ENCODE measurements around the gene KLK13.
A peak's percentile ranks its signal among the peaks of the same experiment; 100 is the strongest.

Gene KLK13

DNA sequence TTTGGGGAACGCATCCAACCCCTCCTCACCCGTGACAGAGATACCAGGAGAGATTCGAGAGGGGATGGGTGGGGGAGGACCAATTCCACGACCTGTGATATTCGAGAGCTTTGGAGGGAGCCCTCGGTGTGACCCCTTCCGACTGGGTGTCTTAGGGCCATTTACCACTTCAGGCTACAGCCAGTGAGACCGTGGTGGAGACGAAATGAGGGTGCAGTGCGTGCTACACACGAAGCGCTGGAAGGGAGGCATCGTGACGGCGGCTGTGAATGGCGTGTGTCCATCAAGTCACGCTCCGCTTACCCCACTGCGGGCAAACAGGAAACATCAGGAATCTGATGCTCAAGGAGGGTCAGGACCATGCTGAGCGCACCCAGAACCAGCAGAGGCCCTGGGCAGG, 32.9 kb upstream of the KLK13 start:
- no peak overlapping the region for H3K4me3 ChIP-seq (ENCODE audit: low read depth, low read length)
- TF ChIP-seq, protein P1, sequence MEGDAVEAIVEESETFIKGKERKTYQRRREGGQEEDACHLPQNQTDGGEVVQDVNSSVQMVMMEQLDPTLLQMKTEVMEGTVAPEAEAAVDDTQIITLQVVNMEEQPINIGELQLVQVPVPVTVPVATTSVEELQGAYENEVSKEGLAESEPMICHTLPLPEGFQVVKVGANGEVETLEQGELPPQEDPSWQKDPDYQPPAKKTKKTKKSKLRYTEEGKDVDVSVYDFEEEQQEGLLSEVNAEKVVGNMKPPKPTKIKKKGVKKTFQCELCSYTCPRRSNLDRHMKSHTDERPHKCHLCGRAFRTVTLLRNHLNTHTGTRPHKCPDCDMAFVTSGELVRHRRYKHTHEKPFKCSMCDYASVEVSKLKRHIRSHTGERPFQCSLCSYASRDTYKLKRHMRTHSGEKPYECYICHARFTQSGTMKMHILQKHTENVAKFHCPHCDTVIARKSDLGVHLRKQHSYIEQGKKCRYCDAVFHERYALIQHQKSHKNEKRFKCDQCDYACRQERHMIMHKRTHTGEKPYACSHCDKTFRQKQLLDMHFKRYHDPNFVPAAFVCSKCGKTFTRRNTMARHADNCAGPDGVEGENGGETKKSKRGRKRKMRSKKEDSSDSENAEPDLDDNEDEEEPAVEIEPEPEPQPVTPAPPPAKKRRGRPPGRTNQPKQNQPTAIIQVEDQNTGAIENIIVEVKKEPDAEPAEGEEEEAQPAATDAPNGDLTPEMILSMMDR (IDR thresholded peaks at IDR 0.05; ENCODE audit: low read depth, low read length) = no peak

GRCh38 chr19:51097166-51097738, 32.4 kb upstream of the KLK13 start:
- no peak overlapping the region for H3K4me3 ChIP-seq (ENCODE audit: low read depth, low read length)
- TF ChIP-seq, protein P1 (IDR thresholded peaks at IDR 0.05; ENCODE audit: low read depth, low read length) = peak; percentile 62

DNA sequence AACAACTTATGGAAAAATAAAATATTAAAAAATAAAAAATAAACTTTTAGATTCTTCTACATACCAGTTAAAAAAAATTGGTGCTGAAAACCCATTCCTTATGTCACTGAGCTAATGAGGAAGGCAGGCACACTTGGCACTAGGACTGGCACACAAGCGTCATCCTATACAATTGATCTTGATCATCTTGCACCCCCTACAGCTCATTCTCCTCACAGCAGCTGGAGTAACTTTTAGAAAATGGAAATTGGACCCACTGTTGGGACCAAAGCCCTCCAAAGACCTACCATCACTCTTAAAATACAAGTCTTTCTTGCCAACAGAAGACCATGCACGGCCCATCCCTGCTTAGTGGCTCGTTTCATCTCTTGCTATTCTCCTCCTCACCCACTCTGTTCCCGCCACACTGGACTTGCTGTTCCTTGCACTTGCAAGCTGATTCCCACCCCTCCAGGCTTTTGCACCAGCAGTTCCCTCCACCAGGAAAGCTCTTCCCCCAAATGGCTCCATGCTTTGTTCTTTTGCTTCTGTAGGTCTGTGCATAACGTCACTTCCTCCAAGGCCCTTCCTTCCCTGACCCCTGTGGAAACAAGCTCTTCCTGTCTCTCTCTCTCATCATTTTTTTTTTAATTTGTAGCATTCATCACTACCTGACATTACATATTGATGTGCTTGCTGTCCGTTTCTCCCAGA, 31.7 kb upstream of the KLK13 start:
- H3K4me3 ChIP-seq (ENCODE audit: low read depth, low read length) = no peak overlapping the region
- TF ChIP-seq, protein P1 (IDR thresholded peaks at IDR 0.05; ENCODE audit: low read depth, low read length) = no peak

DNA sequence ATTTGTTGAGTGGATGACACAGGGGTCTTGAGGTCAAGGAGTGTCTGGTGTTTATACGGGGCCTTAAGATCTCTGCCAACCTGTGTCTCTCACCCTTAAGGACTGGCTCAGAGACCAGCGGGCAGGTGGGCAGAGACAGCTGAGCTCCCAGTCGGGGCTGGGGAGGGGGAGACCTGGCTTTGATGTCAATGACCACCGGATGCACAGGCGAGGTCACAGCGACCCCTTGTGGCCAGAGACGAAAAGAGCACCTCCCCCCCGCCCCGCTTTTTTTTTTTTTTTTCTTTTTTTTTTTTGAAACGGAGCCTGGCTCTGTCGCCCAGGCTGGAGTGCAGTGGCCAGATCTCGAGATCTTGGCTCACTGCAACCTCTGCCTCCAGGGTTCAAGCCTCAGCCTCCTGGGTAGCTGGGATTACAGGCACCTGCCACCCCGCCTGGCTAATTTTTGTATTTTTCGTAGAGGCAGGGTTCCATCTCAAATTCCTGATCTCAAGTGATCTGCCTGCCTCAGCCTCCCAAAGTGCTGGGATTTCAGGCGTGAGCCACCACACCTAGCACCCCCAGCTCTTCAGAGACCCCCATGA, 29.9 kb upstream of the KLK13 start:
- TF ChIP-seq, protein P1 (IDR thresholded peaks at IDR 0.05; ENCODE audit: low read depth, low read length) = peak; percentile 57
- no peak overlapping the region for H3K4me3 ChIP-seq (ENCODE audit: low read depth, low read length)

- TF ChIP-seq, protein P1 (IDR thresholded peaks at IDR 0.05; ENCODE audit: low read depth, low read length) = no peak
- H3K4me3 ChIP-seq (ENCODE audit: low read depth, low read length) = no peak overlapping the region
Observed at GRCh38 chr19:51093510-51094345, 28.8 kb upstream of the KLK13 start.

- TF ChIP-seq, protein P1 (IDR thresholded peaks at IDR 0.05; ENCODE audit: low read depth, low read length) = no peak
- H3K4me3 ChIP-seq (ENCODE audit: low read depth, low read length) = no peak overlapping the region
Observed at GRCh38 chr19:51093101-51093500, 28.2 kb upstream of the KLK13 start.

Measured in WI38 (cell line).